Ascending aorta (tissue), 2 donors: Measurements from ENCODE around the gene CDT1. TPM values are rescaled to one million over a fixed set of nuclear protein-coding genes. Genes with fewer than 3 reads are reported as not detected.

Source experiments
- DNase-seq, 2 donors: peaks; one replicate each; pipeline ENCODE4 v3.0.0-alpha.2; 2019; ENCODE audit warnings: low spot score in 2 of 2
- H3K27ac ChIP-seq, 2 donors: fragments of 200-600 bp; sonication (generic); one replicate each; pipeline ENCODE4 v1.5.1; 2016 to 2017; ENCODE audit warnings: mild to moderate bottlenecking in 1 of 2
- H3K27me3 ChIP-seq: fragments of 200-600 bp; sonication (generic); one replicate; pipeline ENCODE4 v1.5.1; 2017
- H3K36me3 ChIP-seq, 2 donors: fragments of 200-600 bp; sonication (generic); one replicate each; pipeline ENCODE4 v1.5.1; 2016
- H3K4me1 ChIP-seq, 2 donors: fragments of 200-600 bp; sonication (generic); one replicate each; pipeline ENCODE4 v1.5.1; 2016 to 2017; ENCODE audit warnings: mild to moderate bottlenecking in 1 of 2
- H3K4me3 ChIP-seq, 2 donors: fragments of 200-600 bp; sonication (generic); one replicate each; pipeline ENCODE4 v1.5.1; 2016 to 2017; ENCODE audit warnings: mild to moderate bottlenecking in 1 of 2
- H3K9me3 ChIP-seq, 2 donors: fragments of 200-600 bp; sonication (generic); one replicate each; pipeline ENCODE4 v1.5.1; 2016
- CTCF ChIP-seq, 3 experiments: fragments of 200-600 bp in 2 of 3; fragments of 450-650 bp in 1 of 3; sonication (generic) in 2 of 3; IDR thresholded peaks; one replicate each; pipeline ENCODE4 v1.5.1; 2016 to 2019; ENCODE audit warnings: antibody characterized with exemption in 3 of 3, mild to moderate bottlenecking in 1 of 3, moderate library complexity in 1 of 3
- intact Hi-C: fragments of 100-400 bp; cut with DNase I; formaldehyde crosslinking; loops from one replicate; pipeline ENCODE4 v1.15.1; 2023
- total RNA-seq: library from RNA; depleted of rRNA; stranded (reverse); fragments of >200 nt; gene quantifications from one replicate; pipeline ENCODE4 v1.1.0, GENCODE V29; 2016

Gene CDT1
- total RNA-seq, 1 donor from 2014 or later = not detected

GRCh38 chr16:88778541-88779065 is 25.0 kb upstream of the CDT1 start:
- no peak for DNase-seq
- Histone ChIP-seq H3K27ac (no peak overlapping the region), H3K4me1 (peaks cover 15 to 31% of the 10 kb centered on the region in 2 donors), H3K4me3 (no peak overlapping the region), H3K27me3 (no peaks in the 10 kb centered on the region), H3K36me3 (no peaks in the 10 kb centered on the region), H3K9me3 (no peaks in the 10 kb centered on the region)
- no peak for TF ChIP-seq CTCF (IDR thresholded peaks at IDR 0.05)
- intact Hi-C loops = no loop called here

DNA sequence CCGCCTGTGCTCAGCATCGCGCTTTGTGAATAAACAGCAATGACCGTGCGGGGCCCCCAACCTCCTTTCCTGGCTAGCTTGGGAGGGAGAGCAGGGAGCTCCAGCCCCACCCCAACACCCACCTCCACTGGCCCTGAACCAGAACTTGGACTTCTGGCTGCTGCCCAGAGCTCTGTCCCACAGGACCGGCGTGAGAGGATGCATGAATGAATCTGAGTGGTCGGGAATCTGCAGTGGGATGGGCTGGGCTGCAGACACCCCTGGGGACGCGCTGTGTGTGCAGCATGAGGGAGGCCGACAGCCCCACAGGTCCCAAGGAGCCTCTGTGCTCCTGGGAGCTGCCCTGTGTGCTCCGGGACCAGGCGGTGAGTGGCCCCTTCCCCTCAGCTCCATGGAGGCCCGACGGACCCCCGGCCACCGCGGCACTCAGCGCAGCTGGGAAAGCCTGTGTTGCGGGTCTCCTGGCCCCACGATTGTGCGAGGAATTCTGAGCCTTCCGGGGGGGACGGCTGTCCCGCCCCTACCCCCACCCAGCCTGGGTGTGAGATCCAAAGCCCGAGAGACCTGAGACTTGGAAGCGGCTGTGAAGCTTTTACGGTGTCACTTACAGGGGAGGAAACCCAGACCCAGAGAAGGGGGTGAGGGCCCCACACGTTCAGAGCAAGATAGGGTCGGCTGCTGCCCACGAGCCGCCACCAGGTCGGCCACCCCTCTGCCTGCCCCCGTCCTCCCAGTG is 24.0 kb upstream of the CDT1 start:
- intact Hi-C loops = no loop called here
- H3K27ac ChIP-seq = no peak overlapping the region
- no peak overlapping the region for H3K4me3 ChIP-seq
- H3K4me1 ChIP-seq = peaks cover 15 to 33% of the 10 kb centered on the region in 2 donors
- H3K27me3 ChIP-seq = no peaks in the 10 kb centered on the region
- TF ChIP-seq CTCF (IDR thresholded peaks at IDR 0.05) = no peak
- H3K36me3 ChIP-seq = no peaks in the 10 kb centered on the region
- DNase-seq = no peak
- no peaks in the 10 kb centered on the region for H3K9me3 ChIP-seq

- no peak overlapping the region for H3K4me3 ChIP-seq
- no peaks in the 10 kb centered on the region for H3K27me3 ChIP-seq
- intact Hi-C loops = no loop called here
- no peaks in the 10 kb centered on the region for H3K9me3 ChIP-seq
- TF ChIP-seq CTCF (IDR thresholded peaks at IDR 0.05) = no peak
- DNase-seq = no peak
- no peak overlapping the region for H3K27ac ChIP-seq
- no peaks in the 10 kb centered on the region for H3K36me3 ChIP-seq
- H3K4me1 ChIP-seq = peaks cover 15 to 33% of the 10 kb centered on the region in 2 donors
Measured at GRCh38 chr16:88780142-88781062, 23.2 kb upstream of the CDT1 start.

DNA sequence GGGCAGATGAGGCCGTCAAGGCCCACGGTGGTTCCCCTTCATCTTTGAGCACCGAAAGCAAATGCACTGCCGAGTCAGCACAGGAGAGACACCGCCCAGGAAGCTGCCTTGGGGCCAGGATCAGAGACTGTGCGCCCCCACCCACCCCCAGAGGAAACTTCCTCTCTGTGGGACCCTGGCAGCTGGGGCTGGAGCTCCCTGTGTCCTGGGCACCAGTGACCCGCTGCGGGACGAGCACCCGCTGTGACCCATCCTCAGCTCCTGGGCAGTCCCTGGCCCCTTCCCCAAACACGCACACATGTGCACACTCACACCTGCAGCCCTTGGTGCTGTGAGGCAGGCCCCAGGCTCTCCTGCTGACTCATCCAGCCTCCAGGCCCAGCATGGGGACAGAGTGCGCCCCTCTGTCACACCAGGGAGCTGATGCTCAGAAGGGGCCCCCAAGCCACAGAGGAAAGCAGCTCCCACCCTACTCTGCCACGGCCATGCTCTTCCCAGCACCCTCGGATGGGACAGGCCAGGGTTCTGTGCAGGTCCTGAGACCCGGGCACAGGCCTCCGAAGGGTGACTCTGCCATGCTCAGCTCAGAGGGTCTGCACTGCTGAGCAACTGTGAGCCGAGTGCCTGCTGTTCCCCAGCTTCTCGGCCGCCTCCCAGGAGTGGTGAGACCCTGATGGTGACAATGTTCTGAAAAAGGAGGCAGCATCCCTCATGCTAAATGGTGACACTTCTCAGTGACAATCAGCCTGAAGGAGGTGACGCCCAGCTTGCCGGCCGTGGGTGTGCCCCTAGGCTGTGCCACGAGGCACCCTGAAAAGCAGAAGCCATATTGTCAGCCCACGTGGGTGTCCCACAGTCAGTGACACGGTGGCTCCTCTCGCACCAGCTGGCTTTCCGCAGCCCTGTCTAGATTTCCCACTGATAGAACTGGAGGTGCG is 22.2 kb upstream of the CDT1 start:
- intact Hi-C loops = no loop called here
- no peaks in the 10 kb centered on the region for H3K9me3 ChIP-seq
- no peak for TF ChIP-seq CTCF (IDR thresholded peaks at IDR 0.05)
- H3K27me3 ChIP-seq = no peaks in the 10 kb centered on the region
- no peak for DNase-seq
- H3K36me3 ChIP-seq = no peaks in the 10 kb centered on the region
- H3K4me1 ChIP-seq = peaks cover 15 to 33% of the 10 kb centered on the region in 2 donors
- peak overlapping the region in 1 of 2 donors; percentile 90 for H3K27ac ChIP-seq
- H3K4me3 ChIP-seq = no peak overlapping the region
